Measurements from ENCODE around the gene DNHD1. TPM values are rescaled to one million over a fixed set of nuclear protein-coding genes. Genes with fewer than 3 reads are reported as not detected.

The DNHD1 gene
- total RNA-seq, 1 donor from 2014 or later: 12.0 TPM

- Histone ChIP-seq H3K9me3 (no peaks in the 10 kb centered on the region), H3K27ac (peak overlapping the region; percentile 91), H3K4me1 (peaks cover 29% of the 10 kb centered on the region), H3K27me3 (ENCODE audit: low read depth) (no peaks in the 10 kb centered on the region), H3K4me3 (peak overlapping the region; percentile 70), H3K36me3 (peaks cover 80% of the 10 kb centered on the region)
- intact Hi-C loops (cut with DNase I): no loop called here
- peak; percentile 9 to 11 for ATAC-seq
- DNase-seq: no peak
- no peak for TF ChIP-seq CTCF (IDR thresholded peaks at IDR 0.05)
Measured at GRCh38 chr11:6481924-6482275, 15.2 kb upstream of the DNHD1 start.

- peak overlapping the region; percentile 91 for H3K27ac ChIP-seq
Measured at GRCh38 chr11:6482441-6482840, 14.6 kb upstream of the DNHD1 start.

GRCh38 chr11:6483015-6483414, 14.1 kb upstream of the DNHD1 start:
- no peaks in the 10 kb centered on the region for H3K9me3 ChIP-seq
- intact Hi-C loops (cut with DNase I): no loop called here
- no peak overlapping the region for H3K4me3 ChIP-seq
- H3K27ac ChIP-seq: no peak overlapping the region
- ATAC-seq (no peak), DNase-seq (no peak)
- peaks cover 80% of the 10 kb centered on the region for H3K36me3 ChIP-seq
- H3K27me3 ChIP-seq (ENCODE audit: low read depth): no peaks in the 10 kb centered on the region
- TF ChIP-seq CTCF (IDR thresholded peaks at IDR 0.05): no peak
- peaks cover 29% of the 10 kb centered on the region for H3K4me1 ChIP-seq

More at GRCh38 chr11:6482441-6482840, 14.6 kb upstream of the DNHD1 start:
- H3K4me3 ChIP-seq: peak overlapping the region; percentile 70
- peaks cover 80% of the 10 kb centered on the region for H3K36me3 ChIP-seq
- ATAC-seq (no peak), DNase-seq (no peak)
- intact Hi-C loops (cut with DNase I): no loop called here
- peaks cover 29% of the 10 kb centered on the region for H3K4me1 ChIP-seq
- no peaks in the 10 kb centered on the region for H3K27me3 ChIP-seq (ENCODE audit: low read depth)
- no peak for TF ChIP-seq CTCF (IDR thresholded peaks at IDR 0.05)
- H3K9me3 ChIP-seq: no peaks in the 10 kb centered on the region

GRCh38 chr11:6485661-6486060, 11.4 kb upstream of the DNHD1 start:
- Histone ChIP-seq H3K27ac (no peak overlapping the region), H3K36me3 (peaks cover 70% of the 10 kb centered on the region), H3K27me3 (ENCODE audit: low read depth) (no peaks in the 10 kb centered on the region), H3K9me3 (no peaks in the 10 kb centered on the region), H3K4me3 (no peak overlapping the region), H3K4me1 (peaks cover 13% of the 10 kb centered on the region)
- ATAC-seq (no peak), DNase-seq (no peak)
- intact Hi-C loops (cut with DNase I): no loop called here
- TF ChIP-seq CTCF (IDR thresholded peaks at IDR 0.05): no peak

- DNase-seq (no peak), ATAC-seq (no peak)
- Histone ChIP-seq H3K9me3 (no peaks in the 10 kb centered on the region), H3K4me3 (no peak overlapping the region), H3K27me3 (ENCODE audit: low read depth) (no peaks in the 10 kb centered on the region), H3K36me3 (peaks cover 76% of the 10 kb centered on the region), H3K4me1 (peaks cover 12% of the 10 kb centered on the region), H3K27ac (no peak overlapping the region)
- TF ChIP-seq CTCF (IDR thresholded peaks at IDR 0.05): no peak
- intact Hi-C loops (cut with DNase I): no loop called here
Measured at GRCh38 chr11:6486256-6486655, 10.8 kb upstream of the DNHD1 start.

GRCh38 chr11:6486938-6487337, 10.1 kb upstream of the DNHD1 start:
- Histone ChIP-seq H3K27ac (no peak overlapping the region), H3K9me3 (no peaks in the 10 kb centered on the region), H3K27me3 (ENCODE audit: low read depth) (no peaks in the 10 kb centered on the region), H3K4me3 (no peak overlapping the region), H3K36me3 (peaks cover 82% of the 10 kb centered on the region), H3K4me1 (peaks cover 10% of the 10 kb centered on the region)
- TF ChIP-seq CTCF (IDR thresholded peaks at IDR 0.05): no peak
- no peak for DNase-seq
- no peak for ATAC-seq
- intact Hi-C loops (cut with DNase I): no loop called here
